Neutrophil (primary cell): ENCODE results near the gene GNG10.

Source experiments
- H3K27ac ChIP-seq: fragments of 200-600 bp; sonication (generic); 2 replicates; pipeline ENCODE4 v1.5.1; 2016; ENCODE audit warnings: mild to moderate bottlenecking, moderate library complexity
- H3K27me3 ChIP-seq: fragments of 200-600 bp; sonication (generic); 2 replicates; pipeline ENCODE4 v1.6.0; 2016; ENCODE audit warnings: mild to moderate bottlenecking
- H3K36me3 ChIP-seq: fragments of 200-600 bp; sonication (generic); 2 replicates; pipeline ENCODE4 v1.5.1; 2017
- H3K4me1 ChIP-seq, 2 experiments: fragments of 200-600 bp in 1 of 2; sonication (generic) in 1 of 2; 1 replicate in 1 of 2; 2 replicates in 1 of 2; pipeline versions ENCODE4 v1.5.1 to v1.6.1; 2013 to 2016; ENCODE audit warnings: low read depth in 1 of 2, low read length in 1 of 2, mild to moderate bottlenecking in 1 of 2, moderate library complexity in 1 of 2; ENCODE audit not compliant: control insufficient read depth in 1 of 2, insufficient read depth in 1 of 2
- H3K4me3 ChIP-seq, 2 experiments: fragments of 200-600 bp in 1 of 2; sonication (generic) in 1 of 2; 1 replicate in 1 of 2; 2 replicates in 1 of 2; pipeline ENCODE4 v1.5.1; 2013 to 2016; ENCODE audit warnings: low read depth in 1 of 2, low read length in 1 of 2, mild to moderate bottlenecking in 1 of 2, moderate library complexity in 1 of 2
- H3K9me3 ChIP-seq: fragments of 200-600 bp; sonication (generic); 2 replicates; pipeline ENCODE4 v1.5.1; 2016
- CTCF ChIP-seq: fragments of 200-600 bp; sonication (generic); IDR thresholded peaks from 2 replicates; pipeline ENCODE4 v1.5.1; 2016; ENCODE audit warnings: antibody characterized with exemption

The GNG10 gene

GRCh38 chr9:111644195-111644772 is 17.1 kb upstream of the GNG10 start:
- no peak overlapping the region for H3K27ac ChIP-seq
- no peaks in the 10 kb centered on the region for H3K36me3 ChIP-seq
- no peak for TF ChIP-seq CTCF
- no peaks in the 10 kb centered on the region for H3K9me3 ChIP-seq
- H3K27me3 ChIP-seq = no peaks in the 10 kb centered on the region
- no peaks in the 10 kb centered on the region for H3K4me1 ChIP-seq
- H3K4me3 ChIP-seq = no peak overlapping the region

GRCh38 chr9:111645806-111646205 is 15.6 kb upstream of the GNG10 start:
- no peaks in the 10 kb centered on the region for H3K36me3 ChIP-seq
- TF ChIP-seq CTCF = no peak
- H3K4me3 ChIP-seq = no peak overlapping the region
- no peak overlapping the region for H3K27ac ChIP-seq
- no peaks in the 10 kb centered on the region for H3K9me3 ChIP-seq
- no peaks in the 10 kb centered on the region for H3K4me1 ChIP-seq
- H3K27me3 ChIP-seq = no peaks in the 10 kb centered on the region

- no peak for TF ChIP-seq CTCF
- Histone ChIP-seq H3K4me3 (no peak overlapping the region), H3K27me3 (no peaks in the 10 kb centered on the region), H3K36me3 (no peaks in the 10 kb centered on the region), H3K4me1 (no peaks in the 10 kb centered on the region), H3K9me3 (no peaks in the 10 kb centered on the region), H3K27ac (no peak overlapping the region)
Observed at GRCh38 chr9:111646417-111646816, 15.0 kb upstream of the GNG10 start.

GRCh38 chr9:111648066-111648465 is 13.3 kb upstream of the GNG10 start:
- no peak for TF ChIP-seq CTCF
- no peaks in the 10 kb centered on the region for H3K9me3 ChIP-seq

GRCh38 chr9:111649016-111649415 is 12.4 kb upstream of the GNG10 start:
- H3K36me3 ChIP-seq = peaks cover 8% of the 10 kb centered on the region
- no peak overlapping the region for H3K4me3 ChIP-seq
- no peaks in the 10 kb centered on the region for H3K27me3 ChIP-seq
- no peaks in the 10 kb centered on the region for H3K9me3 ChIP-seq
- no peak overlapping the region for H3K27ac ChIP-seq
- no peaks in the 10 kb centered on the region for H3K4me1 ChIP-seq
- TF ChIP-seq CTCF = no peak

More at GRCh38 chr9:111648066-111648465, 13.3 kb upstream of the GNG10 start:
- Histone ChIP-seq H3K27me3 (no peaks in the 10 kb centered on the region), H3K36me3 (peaks cover 1% of the 10 kb centered on the region), H3K27ac (no peak overlapping the region), H3K4me1 (no peaks in the 10 kb centered on the region), H3K4me3 (no peak overlapping the region)
